SK-N-MC (cell line): ENCODE results near the gene LRRC40.

ENCODE experiments used
- EZH2 ChIP-seq: fragments of 200-600 bp; sonication (generic); IDR thresholded peaks from one replicate; pipeline ENCODE4 v1.6.1; 2017; ENCODE audit warnings: antibody characterized with exemption
- FOXP2 ChIP-seq: optimal IDR thresholded peaks from 2 replicates; pipeline ENCODE3; 2011; ENCODE audit warnings: mild to moderate bottlenecking, moderate library complexity; ENCODE audit not compliant: insufficient read depth; ENCODE audit errors: extremely low read length, control extremely low read depth
- POLR2AphosphoS5 ChIP-seq: IDR thresholded peaks from 2 replicates; pipeline ENCODE4 v1.6.1; 2012; ENCODE audit warnings: mild to moderate bottlenecking, low read depth, low read length, borderline replicate concordance

DNA sequence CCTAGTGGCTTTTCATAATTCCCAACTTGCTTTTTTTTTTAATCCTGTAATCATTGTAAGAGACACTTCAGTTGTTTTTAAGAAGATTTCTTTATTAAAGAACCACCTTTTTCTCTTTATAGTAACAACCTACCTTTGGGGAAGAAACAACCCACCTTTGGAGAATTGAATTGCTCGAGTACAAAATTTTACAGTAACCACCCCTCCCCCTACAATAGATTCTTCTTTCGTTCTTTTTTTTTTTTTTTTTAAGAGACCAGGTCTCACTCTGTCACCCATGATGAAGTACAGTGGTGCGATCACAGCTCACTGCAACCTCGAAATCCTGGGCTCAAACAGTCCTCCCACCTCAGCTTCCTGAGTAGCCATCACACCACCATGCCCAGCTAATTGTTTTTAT, 2.1 kb upstream of the LRRC40 start:
- TF ChIP-seq POLR2AphosphoS5 (no peak), EZH2 (no peak), FOXP2 (no peak)
